SK-N-DZ (cell line): ENCODE data around the gene DDAH1. TPM values are rescaled to one million over a fixed set of nuclear protein-coding genes. Genes with fewer than 3 reads are reported as not detected.
"Not testable (repeated sequence)": the region's sequence is repeated elsewhere in the genome, so short reads cannot be mapped to it uniquely, and the experiment has no call there.

Experiments
- DNase-seq: peaks from one replicate; pipeline ENCODE4 v3.0.0-alpha.2; 2015; ENCODE audit warnings: low spot score
- polyA plus RNA-seq, 2 experiments: library from polyadenylated mRNA; depleted of rRNA; stranded (reverse); fragments of >200 nt; gene quantifications; 2 replicates each; pipeline ENCODE4 v1.2.3, GENCODE V29; 2014

Gene DDAH1
- 17.4 TPM in 2 replicates for polyA plus RNA-seq (2014; cell fraction: cytosol; rRNA removed)
- polyA plus RNA-seq (2014; cell fraction: nucleus; rRNA removed), result 6.5 and 10.2 TPM in 2 replicates

- peak; percentile 32 for DNase-seq
Measured at GRCh38 chr1:85465099-85465785, at the start of gene DDAH1. DDAH1 (minus strand) TSS chr1:85465159; CDS start chr1:85465045, 114 bp downstream.

DNA sequence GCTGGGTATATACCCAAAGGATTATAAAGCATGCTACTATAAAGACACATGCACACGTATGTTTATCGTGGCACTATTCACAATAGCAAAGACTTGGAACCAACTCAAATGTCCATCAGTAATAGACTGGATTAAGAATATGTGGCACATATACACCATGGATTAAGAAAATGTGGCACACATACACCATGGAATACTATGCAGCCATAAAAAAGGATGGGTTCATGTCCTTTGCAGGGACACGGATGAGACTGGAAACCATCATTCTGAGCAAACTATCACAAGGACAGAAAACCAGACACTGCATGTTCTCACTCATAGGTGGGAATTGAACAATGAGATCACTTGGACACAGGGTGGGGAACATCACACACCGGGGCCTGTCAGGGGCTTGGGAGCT, 49.0 kb upstream of the DDAH1 start:
- DNase-seq, result not testable (repeated sequence)

- no peak for DNase-seq
Measured at GRCh38 chr1:85504417-85504816, 39.5 kb upstream of the DDAH1 start.

DNA sequence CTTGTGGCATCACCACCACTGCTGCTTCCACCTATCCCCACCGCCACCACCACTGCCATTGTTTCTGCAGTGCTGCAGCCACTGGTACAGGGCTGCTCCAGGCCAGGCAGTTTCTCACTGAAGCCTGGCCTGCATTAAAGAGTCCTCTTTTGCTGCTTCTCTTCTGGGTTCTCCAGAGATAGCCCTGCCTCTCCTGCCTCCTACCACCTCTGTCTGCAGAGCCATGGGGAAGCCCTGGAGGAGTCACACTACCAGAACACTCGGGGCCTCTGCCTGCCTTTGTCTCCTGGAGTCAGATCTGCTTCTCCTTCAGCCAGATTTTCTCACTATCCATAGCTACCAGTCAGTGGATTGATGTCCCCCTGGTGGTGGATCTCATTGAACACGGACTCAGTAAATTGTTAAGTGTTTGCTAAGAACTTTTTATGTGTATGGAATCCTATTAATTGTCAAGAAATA, 37.7 kb upstream of the DDAH1 start:
- peak; percentile 49 for DNase-seq

DNA sequence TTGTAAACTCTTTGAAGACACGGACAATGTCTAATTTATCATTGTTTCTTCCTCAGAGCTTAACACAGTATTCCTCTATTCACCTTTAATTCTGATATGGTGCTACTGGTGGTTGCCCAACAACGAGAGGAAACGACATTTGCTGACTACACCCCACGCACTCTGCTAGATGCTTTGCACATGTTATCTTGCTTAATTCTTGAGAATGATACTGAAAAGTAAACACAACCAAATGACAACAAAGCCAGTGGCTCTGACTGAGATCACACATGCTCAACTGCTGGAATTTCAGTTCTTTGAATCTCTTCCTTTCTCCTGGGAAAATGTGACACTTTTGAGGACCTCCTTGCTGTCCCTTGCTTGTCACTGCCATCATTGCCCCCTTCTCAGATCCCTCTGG, 37.2 kb upstream of the DDAH1 start:
- no peak for DNase-seq

GRCh38 chr1:85501355-85501898, 36.5 kb upstream of the DDAH1 start:
- no peak for DNase-seq

DNA sequence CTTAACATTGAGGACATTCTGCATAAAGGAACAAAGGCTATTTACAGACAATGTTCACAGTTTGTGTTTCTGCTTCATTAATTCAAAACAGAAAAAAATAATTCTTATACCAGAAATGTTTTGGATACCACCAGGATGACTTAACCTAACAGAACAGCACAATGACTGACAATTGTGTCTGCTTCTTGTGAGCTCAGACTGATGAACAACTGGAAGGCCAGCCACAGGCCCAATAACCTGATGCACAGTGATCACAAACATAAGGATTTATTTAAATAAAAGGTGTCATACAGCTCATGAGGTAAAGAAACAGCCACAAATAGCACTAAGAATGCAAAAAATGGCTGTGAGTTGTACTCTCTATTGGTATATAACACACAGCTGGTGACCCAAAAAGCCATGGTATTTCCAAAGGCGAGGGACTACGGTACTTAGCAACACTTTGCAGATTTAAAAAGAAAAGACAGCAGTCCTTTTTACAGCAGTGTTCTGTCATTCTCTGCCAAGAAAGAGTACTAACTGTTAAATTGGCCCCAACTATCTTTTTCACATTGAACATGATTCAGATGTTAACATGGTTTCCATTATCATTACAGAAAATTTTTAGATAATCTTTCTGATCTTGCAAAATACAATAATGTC, 32.1 kb upstream of the DDAH1 start:
- no peak for DNase-seq

DNA sequence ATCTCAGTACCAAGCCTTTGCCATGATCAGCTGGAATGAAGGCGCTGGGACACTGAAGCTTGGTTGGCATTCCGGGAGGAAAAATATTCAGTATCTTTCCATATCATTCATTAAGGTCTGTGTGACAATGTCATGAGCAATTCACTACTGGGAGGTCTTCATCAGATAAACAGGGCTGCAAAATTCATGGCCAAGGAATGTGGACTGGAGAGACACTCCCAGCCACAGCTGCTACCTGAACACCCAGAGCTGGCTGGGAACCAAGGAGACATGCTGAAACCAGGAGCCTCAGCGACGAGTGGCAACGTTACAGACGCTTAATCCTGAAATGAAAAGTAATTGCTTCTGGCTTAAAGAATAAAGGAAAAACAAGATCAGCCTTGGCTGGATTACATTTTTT, 30.6 kb upstream of the DDAH1 start:
- peak; percentile 4 for DNase-seq

GRCh38 chr1:85494904-85495266, 29.9 kb upstream of the DDAH1 start:
- peak; percentile 27 for DNase-seq

DNA sequence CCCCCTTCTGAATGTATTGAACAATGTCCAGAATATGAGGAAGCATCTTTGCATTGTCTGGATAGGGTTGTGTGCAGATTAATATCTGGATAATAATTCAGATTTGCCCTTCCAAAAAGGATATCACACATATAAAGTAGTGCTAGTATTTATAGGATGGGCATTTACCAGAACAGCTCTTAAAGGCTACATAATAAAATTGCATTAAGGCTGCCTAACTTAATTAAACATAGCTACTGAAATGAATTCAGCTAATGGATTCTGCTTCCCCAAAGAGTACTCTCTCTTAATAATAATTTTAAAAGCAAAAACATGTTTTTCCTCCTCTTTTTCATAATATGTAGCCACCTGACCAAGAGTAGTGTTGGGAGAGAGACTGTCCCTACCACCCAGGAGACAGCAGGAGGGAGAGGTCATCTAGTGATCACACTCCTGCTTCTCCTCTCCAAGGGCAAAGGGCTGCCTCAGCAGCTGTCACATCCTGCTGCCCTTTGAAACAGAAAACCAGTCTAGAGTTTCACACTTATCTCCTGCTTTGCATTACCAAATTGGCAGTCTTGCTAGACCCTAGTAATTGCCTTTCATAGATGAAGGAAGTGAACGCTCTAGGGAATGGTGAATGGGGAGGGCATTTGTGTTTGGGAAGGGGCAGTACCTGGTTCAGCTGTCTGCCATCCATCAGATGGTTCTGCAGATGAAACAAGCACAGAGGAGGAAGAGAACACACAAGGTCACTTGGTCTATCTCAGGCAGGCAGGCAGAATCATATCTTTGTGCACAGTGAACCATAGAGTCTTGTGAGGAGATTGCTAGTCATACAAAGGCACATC, 29.3 kb upstream of the DDAH1 start:
- peak; percentile 57 for DNase-seq

DNA sequence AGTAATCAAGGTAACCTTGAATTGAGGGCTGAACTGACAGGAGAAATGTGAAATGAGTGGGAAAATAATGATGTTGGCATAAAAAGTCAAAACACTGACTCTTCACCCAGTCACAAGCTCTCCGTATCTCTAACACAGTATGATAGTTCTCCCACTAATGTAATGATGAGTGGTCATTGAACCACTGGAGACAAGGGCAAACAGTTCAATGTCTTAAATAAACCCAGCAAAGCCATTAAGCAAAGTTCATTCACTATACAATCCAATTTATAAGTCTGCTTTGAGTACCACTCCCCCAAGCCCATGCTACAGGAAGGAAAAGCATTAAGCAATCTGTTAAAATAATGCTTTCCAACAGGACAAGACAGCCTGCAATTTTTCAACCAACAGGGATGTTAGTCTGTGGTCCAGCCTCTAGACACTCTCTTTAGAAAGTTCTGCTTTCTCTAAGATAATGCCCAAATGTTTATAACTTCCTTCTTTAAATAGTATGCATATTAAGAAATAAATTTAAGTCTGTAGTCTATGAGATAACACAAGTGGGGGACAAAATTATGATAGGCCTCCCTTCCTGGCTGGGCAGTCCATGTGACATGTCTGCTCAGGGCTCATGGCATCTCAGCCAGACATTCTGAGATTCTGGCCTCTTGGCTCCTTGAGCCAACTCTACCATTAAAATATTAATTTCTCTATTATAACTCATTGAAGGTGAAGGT, 25.5 kb upstream of the DDAH1 start:
- DNase-seq, result no peak

- DNase-seq, result no peak
Measured at GRCh38 chr1:85488126-85488525, 23.2 kb upstream of the DDAH1 start.

GRCh38 chr1:85485516-85485915, 20.6 kb upstream of the DDAH1 start:
- no peak for DNase-seq

DNA sequence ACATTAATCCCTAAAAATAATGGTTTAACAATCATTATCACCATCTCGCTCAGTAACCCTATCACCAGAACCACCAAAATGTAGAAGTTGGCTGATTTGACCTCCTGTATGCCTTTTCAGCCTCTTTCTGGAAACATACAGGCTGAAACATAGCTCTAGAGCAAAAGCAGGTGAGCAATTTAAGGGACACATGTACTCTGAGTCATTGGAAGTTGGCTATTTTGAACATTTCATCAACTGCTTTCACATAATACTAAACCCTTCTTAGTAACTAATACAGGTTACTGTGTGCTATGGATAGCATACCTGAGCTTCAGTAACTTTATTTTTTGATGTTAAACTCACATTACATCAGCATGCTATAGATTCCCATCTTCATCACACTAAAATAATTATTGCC, 19.8 kb upstream of the DDAH1 start:
- no peak for DNase-seq

DNA sequence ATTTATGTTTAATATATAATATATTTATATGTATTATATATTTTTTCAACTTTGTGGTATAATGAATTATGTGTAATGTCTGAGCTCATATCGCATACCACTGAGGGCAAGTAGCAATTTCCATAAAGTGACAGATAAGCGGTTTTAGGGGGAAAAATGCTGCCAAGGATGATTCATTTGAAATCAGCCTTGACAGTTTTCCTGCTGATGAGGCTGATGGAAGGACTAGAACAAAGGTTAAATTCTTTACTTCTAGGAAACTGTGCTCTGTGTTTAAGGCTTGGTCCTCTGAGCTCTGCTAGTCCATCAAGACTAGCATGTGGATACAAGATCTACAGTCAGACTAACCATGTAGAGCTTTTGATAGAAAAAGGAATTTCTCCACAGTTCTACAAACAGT, 19.3 kb upstream of the DDAH1 start:
- DNase-seq, result no peak

- DNase-seq, result no peak
Measured at GRCh38 chr1:85481688-85482087, 16.7 kb upstream of the DDAH1 start.

DNA sequence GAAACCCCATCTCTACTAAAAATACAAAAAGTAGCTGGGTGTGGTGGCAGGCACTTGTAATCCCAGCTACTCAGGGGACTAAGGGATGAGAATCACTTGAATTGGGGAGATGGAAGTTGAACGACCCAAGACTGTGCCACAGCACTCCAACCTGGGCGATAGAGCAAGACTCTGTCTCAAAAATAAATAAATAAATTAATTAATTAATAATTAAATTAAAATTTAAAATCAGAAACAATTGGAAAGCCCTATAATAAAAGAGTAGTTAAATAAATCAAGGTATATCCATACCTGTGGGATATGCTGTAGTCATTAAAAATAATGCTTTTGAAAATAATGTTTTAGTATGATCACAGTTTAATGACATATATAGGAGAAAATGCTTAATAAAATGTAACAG, 15.6 kb upstream of the DDAH1 start:
- no peak for DNase-seq

GRCh38 chr1:85479491-85479890, 14.5 kb upstream of the DDAH1 start:
- no peak for DNase-seq

GRCh38 chr1:85478366-85478765, 13.4 kb upstream of the DDAH1 start:
- DNase-seq, result no peak

GRCh38 chr1:85475055-85475454, 10.1 kb upstream of the DDAH1 start:
- DNase-seq, result no peak

DNA sequence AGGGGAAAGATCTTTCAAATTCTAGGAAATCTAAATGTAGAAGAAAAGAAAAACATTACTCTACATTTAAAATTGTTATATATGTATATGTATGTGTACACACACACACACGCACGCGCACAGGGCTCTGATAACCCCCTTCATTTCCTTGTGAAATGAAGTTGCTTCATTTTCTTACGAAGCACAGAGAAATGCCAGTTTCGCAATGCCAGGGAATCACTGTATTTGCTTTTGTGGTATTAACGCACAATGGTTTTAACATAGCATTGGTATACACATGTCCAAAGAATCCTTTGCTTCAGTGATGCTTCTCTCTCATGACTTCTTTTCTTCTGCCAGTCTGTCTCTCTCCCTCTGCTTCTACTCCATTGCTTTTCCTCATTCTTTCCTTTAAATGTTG, 8.4 kb upstream of the DDAH1 start:
- no peak for DNase-seq
